Left forelimb (tissue), 1 donor: ENCODE measurements around the gene WT1.
"Not testable (repeated sequence)": the region's sequence is repeated elsewhere in the genome, so short reads cannot be mapped to it uniquely, and the experiment has no call there.

Source experiments
- DNase-seq: peaks from one replicate; pipeline ENCODE4 v3.0.0-alpha.2; 2018; ENCODE audit warnings: low spot score

WT1 gene

GRCh38 chr11:32387411-32387810 is 47.9 kb downstream of the WT1 start:
- no peak for DNase-seq

DNA sequence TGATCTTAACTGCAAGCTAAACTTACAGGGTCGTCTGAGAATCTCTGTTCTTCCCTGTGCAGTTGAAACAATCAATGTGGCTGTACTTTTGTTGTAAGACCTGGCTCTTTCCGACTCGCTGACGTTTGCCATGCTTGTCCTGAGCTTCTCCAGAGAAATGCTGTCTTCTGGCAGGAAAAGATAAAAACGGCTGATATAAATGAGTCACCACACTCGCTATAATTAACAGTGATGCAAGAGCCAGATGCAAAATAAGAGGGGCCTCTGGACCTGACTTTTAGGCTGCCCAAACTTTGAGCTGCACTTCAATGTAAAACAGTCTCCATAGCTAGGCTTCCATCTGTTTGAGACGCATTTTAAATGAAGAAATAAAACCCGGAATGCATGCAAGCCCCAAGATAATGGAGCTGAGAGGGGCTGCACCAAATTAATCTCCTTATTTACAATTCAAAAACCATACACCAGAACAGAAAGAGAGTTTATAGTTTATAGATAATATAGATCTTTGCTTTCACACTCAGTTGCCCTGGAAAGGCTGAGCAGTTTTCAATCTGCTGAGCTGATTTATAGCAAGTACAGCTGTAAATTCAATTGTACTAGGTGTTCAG is 48.5 kb downstream of the WT1 start:
- DNase-seq, result no peak

DNA sequence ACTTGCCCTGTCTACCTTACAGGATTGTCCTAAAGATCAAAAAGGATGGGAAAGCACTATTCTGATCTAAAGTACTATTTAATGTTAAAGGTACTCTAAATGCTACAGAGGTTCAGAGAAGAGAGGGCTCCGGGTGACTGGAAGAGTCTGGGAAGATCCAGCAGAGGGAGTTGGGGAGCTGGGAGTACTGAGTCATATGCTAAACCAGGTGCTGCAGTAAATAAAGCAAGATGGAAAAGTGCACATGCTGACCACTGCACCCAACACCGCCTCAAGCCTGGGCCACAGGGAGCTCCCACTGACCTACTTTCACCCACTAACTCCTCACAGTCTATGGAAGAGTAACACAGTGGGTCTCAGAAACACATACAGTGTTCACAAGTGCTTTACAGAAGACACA is 49.3 kb downstream of the WT1 start:
- DNase-seq, result no peak

- DNase-seq, result no peak
These were observed 52.8 kb downstream of the WT1 start for GRCh38 chr11:32382339-32383049.

DNA sequence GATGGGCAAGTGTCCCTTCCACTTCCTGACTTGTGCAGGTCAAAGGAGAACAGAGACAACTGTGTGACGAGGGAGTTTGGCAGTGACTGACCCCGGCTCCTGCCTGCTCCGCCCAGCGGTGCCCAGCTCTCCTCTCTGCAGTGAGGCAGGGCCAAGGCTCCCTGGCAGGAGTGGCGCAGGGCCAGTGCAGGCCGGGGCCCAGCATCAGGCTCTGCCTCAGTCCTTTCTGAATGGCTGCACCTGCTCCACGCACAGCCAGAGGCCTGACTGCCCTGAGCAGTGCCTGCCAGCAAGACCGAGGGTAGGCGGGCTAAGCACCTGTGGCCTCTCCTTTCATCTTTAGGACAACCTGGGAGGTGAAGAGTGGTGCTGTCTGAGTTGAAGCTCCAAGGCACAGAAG is 54.2 kb downstream of the WT1 start:
- DNase-seq, result no peak

DNA sequence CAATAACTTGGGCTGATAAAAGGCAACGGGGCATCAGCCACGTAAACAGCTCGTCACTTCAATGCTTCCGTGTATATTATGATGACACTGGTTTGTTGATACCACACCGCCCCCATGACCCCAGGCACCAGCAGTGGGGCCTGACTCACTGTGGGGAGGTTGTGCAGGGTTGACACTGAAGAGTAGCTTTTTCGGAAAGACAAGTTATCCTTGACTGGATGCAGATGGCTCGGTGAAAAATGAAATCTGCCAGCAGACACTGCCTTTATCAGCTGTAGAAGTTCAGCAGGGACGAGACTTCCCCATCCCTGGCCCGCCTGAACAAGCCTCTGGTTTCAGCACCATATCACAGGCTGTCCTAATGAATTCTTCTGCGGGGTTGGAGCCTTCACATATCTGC is 55.6 kb downstream of the WT1 start:
- no peak for DNase-seq

DNA sequence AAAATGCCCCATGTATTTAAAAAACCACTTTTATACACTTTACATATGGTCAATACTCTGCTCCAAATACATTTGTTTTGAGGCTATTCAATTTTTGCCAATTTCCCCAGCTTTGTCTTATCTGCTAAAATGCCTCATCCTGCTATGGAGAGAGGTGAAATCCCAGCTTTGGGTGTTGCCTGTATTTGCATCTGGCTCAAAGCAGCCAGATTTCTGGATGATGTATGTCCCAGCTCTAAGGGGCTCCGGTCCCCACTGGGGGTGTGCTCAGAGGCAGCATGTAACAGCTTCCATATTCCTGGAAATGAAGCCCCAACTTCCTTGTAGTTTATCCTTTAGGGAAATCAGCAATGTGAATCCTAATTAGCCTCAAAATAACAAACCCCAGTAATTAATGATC is 59.5 kb downstream of the WT1 start:
- no peak for DNase-seq

GRCh38 chr11:32374261-32374711 is 61.1 kb downstream of the WT1 start:
- no peak for DNase-seq

- not testable (repeated sequence) for DNase-seq
These were observed 65.4 kb downstream of the WT1 start for GRCh38 chr11:32369987-32370386.

GRCh38 chr11:32366666-32367065 is 68.7 kb downstream of the WT1 start:
- no peak for DNase-seq

- DNase-seq, result no peak
These were observed 70.1 kb downstream of the WT1 start for GRCh38 chr11:32365192-32365591.

DNA sequence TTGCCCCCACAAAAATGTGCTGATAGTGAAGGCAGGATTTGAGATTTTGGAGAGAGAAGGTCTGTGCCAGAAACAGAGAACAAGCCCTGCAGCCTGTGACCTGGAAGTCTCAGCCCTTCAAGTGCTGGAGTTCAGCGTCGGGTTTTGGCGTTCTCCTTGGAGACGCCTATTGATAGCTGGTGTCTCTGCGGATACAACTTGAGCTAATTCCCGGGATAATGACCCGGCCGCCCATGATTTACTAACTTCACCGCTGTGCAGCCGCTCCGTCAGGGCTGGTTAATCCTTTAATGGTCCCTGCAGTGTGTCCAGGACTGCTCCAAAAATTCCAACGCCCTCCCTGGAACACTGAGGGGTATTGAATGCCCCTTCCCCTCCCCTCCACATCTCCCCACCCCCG is 76.6 kb downstream of the WT1 start:
- DNase-seq, result no peak

GRCh38 chr11:32353884-32354283 is 81.5 kb downstream of the WT1 start:
- DNase-seq, result no peak

DNA sequence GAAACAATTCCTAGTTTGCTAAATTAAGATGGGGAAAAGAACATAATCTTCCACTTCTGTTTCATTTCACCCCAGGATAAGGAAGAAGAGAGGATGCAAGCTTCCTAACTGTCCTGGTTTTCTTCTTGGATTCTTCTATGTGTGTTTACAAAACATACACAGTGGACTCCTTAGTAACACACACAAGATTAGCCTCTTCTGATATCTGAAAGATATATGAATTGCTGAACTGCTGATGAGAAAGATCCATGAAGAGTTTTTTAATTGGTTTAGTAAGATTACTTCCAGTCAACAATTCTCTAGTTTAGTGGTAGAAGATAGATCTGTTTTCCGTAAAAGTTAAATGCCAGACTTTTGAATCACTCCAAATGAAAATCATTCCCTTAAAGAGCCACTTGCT is 86.8 kb downstream of the WT1 start:
- no peak for DNase-seq

GRCh38 chr11:32344946-32345345 is 90.4 kb downstream of the WT1 start:
- no peak for DNase-seq

DNA sequence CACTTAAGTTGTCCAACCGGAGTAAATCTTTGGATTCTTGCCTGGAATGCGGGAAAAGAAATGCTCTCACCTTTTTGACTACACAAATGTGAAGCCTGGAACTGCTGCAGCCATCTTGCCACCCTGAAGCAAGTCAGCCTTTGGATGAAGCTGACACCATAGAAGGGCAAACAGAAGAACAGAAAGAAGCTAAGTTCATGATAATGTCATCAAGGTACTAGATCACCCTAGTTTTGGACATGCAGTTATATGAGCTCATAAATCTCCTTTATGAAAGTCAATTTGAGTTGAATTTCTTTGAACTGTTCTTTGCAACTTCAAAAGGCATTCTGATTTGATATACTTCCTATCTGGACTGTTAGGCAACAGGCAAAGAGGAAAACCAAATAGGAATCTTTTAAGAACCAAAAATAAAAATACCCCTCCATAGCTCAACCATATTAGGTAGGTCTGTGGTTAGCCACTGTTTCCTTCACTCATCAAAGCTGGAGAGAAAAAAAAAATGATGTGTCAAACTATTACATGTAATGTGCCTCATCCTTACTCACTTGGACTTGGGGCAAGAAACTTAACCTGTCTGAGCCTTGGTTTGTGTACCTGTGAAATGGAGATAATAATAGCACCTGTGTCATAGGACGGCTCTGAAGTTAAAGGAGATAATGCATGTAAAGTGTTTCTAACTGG is 91.9 kb downstream of the WT1 start:
- DNase-seq, result no peak

DNA sequence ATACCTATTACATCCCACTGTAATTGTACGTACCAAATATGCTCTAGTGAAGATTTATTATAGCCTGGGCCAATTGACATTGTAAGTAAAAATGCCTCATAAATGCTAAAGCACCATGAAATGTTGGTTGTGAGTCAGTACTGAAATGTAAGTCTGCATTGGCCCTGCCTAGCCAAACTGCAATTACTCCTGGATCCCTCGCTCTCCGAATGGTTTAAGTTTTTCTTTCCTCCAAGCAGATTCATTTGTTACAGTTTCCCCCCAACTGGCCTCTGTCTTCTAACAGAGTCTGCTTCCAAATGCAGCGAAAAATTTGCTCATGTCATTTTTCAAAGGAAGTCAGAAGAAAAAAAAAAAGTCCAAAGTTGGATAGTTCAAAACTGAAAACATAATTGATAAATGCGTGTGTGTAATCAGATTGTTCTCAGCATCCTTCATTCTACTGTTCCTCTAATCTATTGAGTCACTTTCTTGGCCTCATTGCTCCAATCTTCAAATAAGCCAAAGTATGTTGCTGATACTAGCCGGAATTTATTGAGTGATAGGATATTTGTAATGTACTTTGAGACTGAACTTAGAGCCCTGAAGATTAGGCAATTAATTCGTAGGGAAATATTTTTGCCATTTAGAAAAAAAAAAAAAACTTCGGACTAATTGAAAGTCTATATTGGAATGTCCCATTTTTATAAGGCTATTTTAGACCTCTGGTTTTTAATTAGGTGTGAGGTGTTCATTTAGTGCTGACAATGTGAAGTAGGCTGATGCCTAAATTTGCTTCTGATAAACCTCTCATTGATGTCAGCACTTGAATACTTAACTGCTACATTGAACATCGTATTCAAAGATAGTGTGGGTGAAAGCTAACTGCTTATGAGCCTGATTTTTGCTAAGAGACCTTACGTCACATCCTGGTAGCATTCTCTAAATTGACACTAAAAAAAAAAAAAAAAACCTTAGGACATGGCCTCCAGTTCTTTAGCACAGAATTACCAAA is 93.4 kb downstream of the WT1 start:
- DNase-seq, result no peak

DNA sequence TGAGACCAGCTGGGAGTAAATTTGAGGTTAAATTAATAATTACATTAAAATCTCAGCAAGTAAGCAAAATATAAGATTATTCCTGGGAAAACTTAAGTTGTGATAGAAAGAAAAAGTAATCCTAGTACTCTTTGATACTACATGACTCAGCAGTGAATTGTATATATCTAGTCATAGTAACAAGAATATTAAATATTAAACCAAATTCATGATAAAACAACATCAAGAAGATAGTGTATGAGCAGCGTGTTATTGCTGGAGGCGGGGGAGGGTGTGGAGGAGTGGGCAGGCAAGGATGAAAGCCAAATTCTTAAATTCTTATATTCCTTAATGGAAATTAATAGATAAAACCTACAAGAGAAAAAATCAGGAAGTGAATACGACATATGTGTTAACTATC is 95.2 kb downstream of the WT1 start:
- no peak for DNase-seq
